HCT116 (cell line): ENCODE results near the gene CCDC179. TPM values are rescaled to one million over a fixed set of nuclear protein-coding genes. Genes with fewer than 3 reads are reported as not detected.

Experiments
- ATAC-seq: fragments of 200-7000 bp; cut with Tn5 transposase; 2 replicates; pipeline ENCODE4 v1.9.1; 2020; ENCODE audit warnings: mild to moderate bottlenecking, moderate library complexity
- BruUV-seq: library from RNA; stranded (reverse); fragments of 400-500 nt; replicated peaks from 2 replicates; lab custom pipeline; 2021; lab: Mats Ljungman, UMichigan
- CTCF ChIA-PET: fragments of 300-600 bp; sonication (Branson Sonifier 250); formaldehyde crosslinking; loops from one replicate; lab custom pipeline; 2021; ENCODE audit warnings: antibody characterized with exemption; lab: Charles Lee
- POLR2A ChIA-PET: fragments of 300-600, 350-600 bp; sonication (Branson Sonifier 250); formaldehyde crosslinking; loops from one replicate; lab custom pipeline; 2021; ENCODE audit warnings: antibody characterized with exemption; lab: Charles Lee
- RAD21 ChIA-PET, 2 experiments: fragments of 300-600 bp; sonication (Branson Sonifier 250); formaldehyde crosslinking; loops; one replicate each; lab custom pipeline; 2023; ENCODE audit warnings: low total read pairs in 2 of 2; ENCODE audit not compliant: uncharacterized antibody in 2 of 2, unreplicated experiment in 2 of 2, low non-redundant PET in 1 of 2; lab: Charles Lee
- DNase-seq: peaks from one replicate; pipeline ENCODE4 v3.0.0-alpha.2; 2010; ENCODE audit warnings: low read depth, low spot score
- H2AFZ ChIP-seq: fragments of 200-600 bp; shearing (Covaris generic), sonication (generic); 2 replicates; pipeline ENCODE4 v1.6.1; 2017; ENCODE audit warnings: low read depth, mixed run types, mixed read lengths, antibody characterized with exemption, low read length; ENCODE audit not compliant: poor library complexity, severe bottlenecking
- H3K27ac ChIP-seq: 2 replicates; pipeline ENCODE4 v1.5.1; 2012; ENCODE audit warnings: low read depth, low read length
- H3K27me3 ChIP-seq: fragments of 200-600 bp; sonication (generic); 2 replicates; pipeline ENCODE4 v1.6.1; 2016; ENCODE audit warnings: mixed run types, low read length, mixed read lengths; ENCODE audit not compliant: insufficient read depth
- H3K36me3 ChIP-seq, 2 experiments: fragments of 200-500 bp in 1 of 2; fragments of 200-600 bp in 1 of 2; sonication (Bioruptor generic) in 1 of 2; sonication (generic) in 1 of 2; 2 replicates each; pipeline versions ENCODE4 v1.5.1 to v1.6.1; 2014 to 2016; ENCODE audit warnings: low read length in 2 of 2, inconsistent platforms in 1 of 2, mixed read lengths in 1 of 2, mixed run types in 1 of 2; ENCODE audit not compliant: insufficient read depth in 2 of 2, control insufficient read depth in 1 of 2
- H3K4me1 ChIP-seq, 2 experiments: fragments of 200-600 bp in 1 of 2; sonication (generic) in 1 of 2; 2 replicates each; pipeline versions ENCODE4 v1.5.1 to v1.6.1; 2012 to 2017; ENCODE audit warnings: low read length in 2 of 2, inconsistent platforms in 1 of 2, mild to moderate bottlenecking in 1 of 2, mixed read lengths in 1 of 2, mixed run types in 1 of 2, moderate library complexity in 1 of 2; ENCODE audit not compliant: insufficient read depth in 2 of 2, control insufficient read depth in 1 of 2
- H3K4me2 ChIP-seq: fragments of 200-600 bp; sonication (generic); 2 replicates; pipeline ENCODE4 v1.6.1; 2017; ENCODE audit warnings: mixed run types, low read length, mixed read lengths
- H3K4me3 ChIP-seq, 2 experiments: fragments of 200-600 bp in 1 of 2; sonication (generic) in 1 of 2; replicated peaks in 1 of 2; 2 replicates each; pipeline ENCODE4 v1.5.1; 2011 to 2016; ENCODE audit warnings: low read length in 2 of 2, control low read depth in 1 of 2, low read depth in 1 of 2, mild to moderate bottlenecking in 1 of 2, mixed read lengths in 1 of 2, mixed run types in 1 of 2
- H3K79me2 ChIP-seq: fragments of 200-600 bp; sonication (generic); 2 replicates; pipeline ENCODE4 v1.6.1; 2017; ENCODE audit warnings: mild to moderate bottlenecking, mixed run types, low read length, moderate library complexity, mixed read lengths; ENCODE audit not compliant: insufficient read depth
- H3K9ac ChIP-seq: fragments of 200-600 bp; sonication (generic); 2 replicates; pipeline ENCODE4 v1.6.1; 2016; ENCODE audit warnings: low read length, mixed read lengths
- H3K9me2 ChIP-seq: fragments of 200-600 bp; sonication (generic), shearing (Covaris generic); 2 replicates; pipeline ENCODE4 v1.6.1; 2017; ENCODE audit warnings: mixed run types, mild to moderate bottlenecking, moderate library complexity; ENCODE audit not compliant: insufficient read depth
- H3K9me3 ChIP-seq, 2 experiments: fragments of 200-500 bp in 1 of 2; fragments of 200-600 bp in 1 of 2; sonication (Bioruptor generic) in 1 of 2; sonication (generic) in 1 of 2; 2 replicates each; pipeline ENCODE4 v1.6.1; 2014 to 2017; ENCODE audit warnings: low read length in 2 of 2, mixed read lengths in 2 of 2, inconsistent platforms in 1 of 2, low read depth in 1 of 2, mild to moderate bottlenecking in 1 of 2, mixed run types in 1 of 2, moderate library complexity in 1 of 2; ENCODE audit not compliant: control insufficient read depth in 1 of 2, insufficient read depth in 1 of 2
- H4K20me1 ChIP-seq: fragments of 200-600 bp; sonication (generic), shearing (Covaris generic); 2 replicates; pipeline ENCODE4 v1.6.1; 2017; ENCODE audit warnings: mixed run types, mild to moderate bottlenecking, moderate library complexity; ENCODE audit not compliant: insufficient read depth
- ATF3 ChIP-seq: IDR thresholded peaks from 2 replicates; pipeline ENCODE4 v1.6.1; 2012
- CBX3 ChIP-seq: IDR thresholded peaks from 2 replicates; pipeline ENCODE4 v1.6.1; 2012; ENCODE audit warnings: low read depth
- CEBPB ChIP-seq: IDR thresholded peaks from 2 replicates; pipeline ENCODE4 v1.6.1; 2012; ENCODE audit warnings: low read depth
- ELF1 ChIP-seq: IDR thresholded peaks from 2 replicates; pipeline ENCODE4 v1.6.1; 2012; ENCODE audit warnings: low read depth, borderline replicate concordance
- EZH2phosphoT487 ChIP-seq: fragments of 200-600 bp; IDR thresholded peaks from 2 replicates; pipeline ENCODE4 v1.6.1; 2018; ENCODE audit warnings: antibody characterized with exemption, borderline replicate concordance
- FOSL1 ChIP-seq: IDR thresholded peaks from 2 replicates; pipeline ENCODE4 v1.6.1; 2012; ENCODE audit warnings: low read depth
- MAX ChIP-seq: IDR thresholded peaks from 2 replicates; pipeline ENCODE4 v1.6.1; 2012
- POLR2A ChIP-seq: IDR thresholded peaks from 2 replicates; pipeline ENCODE4 v1.7.0; 2011; ENCODE audit warnings: borderline replicate concordance; ENCODE audit not compliant: insufficient read depth, insufficient read length; ENCODE audit errors: extremely low read depth
- REST ChIP-seq: IDR thresholded peaks from 2 replicates; pipeline ENCODE4 v1.6.1; 2012; ENCODE audit warnings: low read depth
- SIN3A ChIP-seq: IDR thresholded peaks from 2 replicates; pipeline ENCODE4 v1.6.1; 2012; ENCODE audit warnings: low read depth
- TCF7L2 ChIP-seq: IDR thresholded peaks from 2 replicates; pipeline ENCODE4 v1.7.0; 2011; ENCODE audit warnings: borderline replicate concordance, inconsistent platforms; ENCODE audit not compliant: insufficient read depth, insufficient read length; ENCODE audit errors: extremely low read depth
- YY1 ChIP-seq: IDR thresholded peaks from 2 replicates; pipeline ENCODE4 v1.6.1; 2011; ENCODE audit warnings: low read length, low read depth, moderate library complexity, mild to moderate bottlenecking; ENCODE audit not compliant: insufficient replicate concordance; ENCODE audit errors: extremely low read depth
- ZFX ChIP-seq: fragments of 450-650 bp; IDR thresholded peaks from 2 replicates; pipeline ENCODE4 v1.6.1; 2017
- ZNF274 ChIP-seq: fragments of 200-500 bp; sonication (Bioruptor generic); IDR thresholded peaks from 2 replicates; pipeline ENCODE4 v1.6.1; 2014; ENCODE audit warnings: mild to moderate bottlenecking, low read depth, low read length, inconsistent platforms
- intact Hi-C: fragments of 100-400 bp; cut with micrococcal nuclease; formaldehyde crosslinking; loops from 2 replicates; pipeline ENCODE4 v1.10.0; 2022
- total RNA-seq: library from RNA; stranded (reverse); gene quantifications from one replicate; pipeline ENCODE4 v1.2.1, GENCODE V29; 2021; ENCODE audit not compliant: unreplicated experiment

Gene CCDC179
- total RNA-seq, 1 experiment from 2014 or later, result not detected

GRCh38 chr11:22901603-22902002 is 41.3 kb upstream of the CCDC179 start:
- POLR2A ChIA-PET, result no interaction called here
- Histone ChIP-seq H3K4me3 (no peak overlapping the region), H4K20me1 (no peaks in the 10 kb centered on the region), H3K9me2 (no peaks in the 10 kb centered on the region), H3K9me3 (no peaks in the 10 kb centered on the region), H2AFZ (no peak overlapping the region), H3K4me1 (no peaks in the 10 kb centered on the region), H3K36me3 (no peaks in the 10 kb centered on the region), H3K79me2 (no peaks in the 10 kb centered on the region), H3K9ac (no peak overlapping the region), H3K27me3 (no peaks in the 10 kb centered on the region), H3K4me2 (no peak overlapping the region), H3K27ac (no peak overlapping the region)
- CTCF ChIA-PET, result interaction anchor here (1.2 kb wide), 1 partner anchor 26 kb away, joined by 4 read pairs; no protein-coding TSS in a partner anchor
- intact Hi-C loops, result no loop called here
- no peak for DNase-seq
- TF ChIP-seq ZNF274, result no peak
- no peak for TF ChIP-seq TCF7L2
- TF ChIP-seq FOSL1, result no peak
- TF ChIP-seq CEBPB, result no peak
- TF ChIP-seq POLR2A, result no peak
- no peak for TF ChIP-seq REST
- TF ChIP-seq ELF1, result no peak
- TF ChIP-seq CBX3, result no peak
- TF ChIP-seq EZH2phosphoT487, result no peak
- no peak for TF ChIP-seq SIN3A
- no peak for TF ChIP-seq ZFX
- no peak for TF ChIP-seq MAX
- no peak for TF ChIP-seq ATF3
- TF ChIP-seq YY1, result no peak
- ATAC-seq, result no peak
- no TSS peak for BruUV-seq
- RAD21 ChIA-PET, result no interaction called here
